ENCODE results near the gene CPED1. TPM values are rescaled to one million over a fixed set of nuclear protein-coding genes. Genes with fewer than 3 reads are reported as not detected.

CPED1 gene
- total and polyA plus RNA-seq, 10 of the 15 experiments (the other 5 are each of a cell fraction or from before 2014, with no cell fraction given) = 0.01 to 0.77 (median 0.10) TPM; not detected in 1

- TF ChIP-seq TAF1 (IDR thresholded peaks at IDR 0.05; ENCODE audit: borderline replicate concordance, low read depth, low read length) = no peak
- no peak for TF ChIP-seq PAX8 (IDR thresholded peaks at IDR 0.05)
- TF ChIP-seq HSF1 (IDR thresholded peaks at IDR 0.05; ENCODE audit: low read depth, low read length) = no peak
- TF ChIP-seq EGR1 (IDR thresholded peaks at IDR 0.05; ENCODE audit: borderline replicate concordance in 1 of 2, low read depth in 2 of 2, low read length in 2 of 2) = no peak
- TF ChIP-seq MYB (IDR thresholded peaks at IDR 0.05; ENCODE audit: borderline replicate concordance, low read depth, low read length) = no peak
- no peak for TF ChIP-seq CREM (IDR thresholded peaks at IDR 0.05; ENCODE audit: low read depth)
- no peak for TF ChIP-seq TCF12 (IDR thresholded peaks at IDR 0.05; ENCODE audit: low read depth, low read length)
- TF ChIP-seq NR2F1 (conservative IDR thresholded peaks at IDR 0.05) = no peak
- TF ChIP-seq MTA2 (IDR thresholded peaks at IDR 0.05; ENCODE audit: low read depth) = peak; percentile 68; the same call in 1 of the 2 replicates
- TF ChIP-seq CHD1 (IDR thresholded peaks at IDR 0.05; ENCODE audit: low read depth, low read length) = no peak
- TF ChIP-seq MAX (IDR thresholded peaks at IDR 0.05; ENCODE audit: low read depth, low read length) = no peak
- no peak for TF ChIP-seq BCLAF1 (IDR thresholded peaks at IDR 0.05)
- no peak for TF ChIP-seq CHD2 (IDR thresholded peaks at IDR 0.05; ENCODE audit: borderline replicate concordance, low read depth, low read length)
- no peak for TF ChIP-seq NR2C2 (IDR thresholded peaks at IDR 0.05; ENCODE audit: borderline replicate concordance, control insufficient read depth, insufficient read length, low read depth)
- TF ChIP-seq YY1 (IDR thresholded peaks at IDR 0.05; ENCODE audit: low read depth, low read length) = no peak
- TF ChIP-seq MYC (IDR thresholded peaks at IDR 0.05; ENCODE audit: insufficient read depth, insufficient read length, insufficient replicate concordance, low read length, severe bottlenecking) = no peak
- TF ChIP-seq ATF7 (IDR thresholded peaks at IDR 0.05; ENCODE audit: low read depth) = peak; percentile 30
- TF ChIP-seq CTCF (IDR thresholded peaks at IDR 0.05 in 2 of 3, conservative IDR thresholded peaks at IDR 0.05 in 1 of 3; ENCODE audit: control insufficient read depth in 2 of 3, extremely low read depth in 1 of 3, insufficient read depth in 1 of 3, low read depth in 3 of 3, low read length in 3 of 3) = no peak
- no peak for TF ChIP-seq BRCA1 (IDR thresholded peaks at IDR 0.05; ENCODE audit: low read depth, low read length)
- no peak for TF ChIP-seq NFYB (IDR thresholded peaks at IDR 0.05; ENCODE audit: insufficient read depth, low read depth, low read length)
- TF ChIP-seq TBL1XR1 (IDR thresholded peaks at IDR 0.05; ENCODE audit: low read depth, low read length) = no peak
- no peak for TF ChIP-seq SMC3 (IDR thresholded peaks at IDR 0.05; ENCODE audit: borderline replicate concordance, low read length)
- no peak for TF ChIP-seq ZZZ3 (IDR thresholded peaks at IDR 0.05; ENCODE audit: control insufficient read depth, insufficient read length, low read depth)
- TF ChIP-seq MXI1 (IDR thresholded peaks at IDR 0.05; ENCODE audit: low read depth, low read length) = no peak
- TF ChIP-seq EP300 (IDR thresholded peaks at IDR 0.05; ENCODE audit: borderline replicate concordance in 1 of 2, control insufficient read depth in 1 of 2, low read depth in 2 of 2, low read length in 2 of 2) = peak in 1 of 2 experiments; percentile 67; a peak in 1 of 4 replicates
Observed at GRCh38 chr7:121302214-121302745, 313.8 kb downstream of the CPED1 start (continued).
